Measurements from ENCODE around the gene GAREM2. TPM values are rescaled to one million over a fixed set of nuclear protein-coding genes. Genes with fewer than 3 reads are reported as not detected.

GAREM2 gene
- total RNA-seq, 1 experiment from 2014 or later, result 2.6 TPM

DNA sequence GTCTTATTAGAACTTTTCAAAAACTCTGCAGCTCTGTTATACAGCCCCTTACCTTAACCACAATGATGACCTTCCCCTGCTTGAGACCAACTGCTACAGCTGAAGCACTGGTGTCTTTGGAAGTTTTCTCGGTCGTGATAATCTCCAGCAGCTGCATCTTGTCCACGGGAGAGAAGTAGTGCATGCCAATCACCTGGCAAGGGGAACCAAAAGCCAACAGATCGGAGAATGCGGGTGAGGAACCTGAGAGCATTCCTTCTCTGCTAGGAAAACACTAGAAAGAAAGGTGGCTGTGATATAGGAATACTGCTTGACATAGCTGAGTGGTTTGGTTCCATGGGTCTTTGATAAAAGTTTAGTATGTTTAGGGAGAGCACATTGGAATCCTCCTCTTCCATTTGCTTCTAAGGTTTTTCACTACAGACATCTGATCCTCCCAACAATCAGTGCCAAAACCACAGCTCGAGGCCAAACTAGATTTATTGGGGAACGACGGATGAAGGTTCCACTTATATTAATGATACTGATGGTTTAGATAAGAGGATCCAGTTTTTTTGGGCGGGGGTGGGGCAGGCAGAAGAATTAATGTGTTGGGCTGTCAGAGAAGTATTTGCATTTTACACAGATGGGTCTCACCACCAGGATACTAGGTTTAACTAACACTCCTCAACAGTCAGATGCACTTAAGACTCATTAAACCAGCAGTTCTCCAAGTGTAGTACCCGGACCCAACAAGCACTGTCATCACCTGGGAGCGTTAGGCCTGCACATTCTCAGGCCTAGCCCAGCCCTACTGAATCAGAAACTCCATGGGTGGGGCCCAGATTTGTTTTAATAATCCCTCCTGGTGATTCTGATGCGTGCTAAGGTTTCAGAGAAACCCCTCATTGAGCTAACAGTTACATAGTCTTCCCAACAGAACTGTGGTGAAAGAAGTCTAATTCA is 22.4 kb downstream of the GAREM2 start:
- CTCF ChIA-PET, result no interaction called here

DNA sequence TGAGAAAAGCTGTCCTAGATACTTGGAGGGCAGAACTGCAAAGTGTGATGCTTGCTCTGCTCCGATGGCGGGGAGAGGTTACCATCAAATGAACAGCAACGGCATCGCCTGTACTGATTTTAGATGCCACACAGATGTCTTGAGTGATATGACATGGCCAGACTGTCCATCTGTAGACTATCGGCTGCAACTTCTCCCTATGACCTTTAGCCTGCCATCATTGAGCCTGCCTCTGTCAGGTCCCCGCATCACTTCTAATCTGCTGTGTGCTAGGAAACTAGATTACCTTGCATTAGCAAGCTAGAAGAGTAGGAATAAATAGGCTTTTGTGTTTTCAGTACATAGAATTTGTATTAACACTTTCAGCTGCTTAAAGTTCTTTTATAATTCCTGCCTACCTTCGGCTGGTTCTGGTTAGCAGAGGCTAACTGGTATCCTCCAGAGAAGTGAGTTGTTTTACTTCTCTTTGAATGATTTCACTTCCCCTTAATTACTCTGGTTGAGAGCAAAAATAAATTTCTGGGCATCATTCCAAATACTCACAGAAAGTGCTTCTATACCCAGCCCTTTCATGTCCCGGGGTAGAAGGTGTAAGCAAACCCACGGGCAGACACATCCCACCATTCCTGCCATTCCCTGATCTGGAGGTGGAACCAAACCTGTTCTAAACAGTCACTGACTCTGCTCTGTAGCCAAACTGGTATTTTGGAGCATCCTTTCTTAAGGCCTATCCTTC is 24.0 kb downstream of the GAREM2 start:
- CTCF ChIA-PET, result no interaction called here
- no TSS peak for BruUV-seq (replicated peaks)
- H3K27ac Mint-ChIP-seq (ENCODE audit: unreplicated experiment), result no peak overlapping the region
- H3K27me3 Mint-ChIP-seq (ENCODE audit: unreplicated experiment), result no peaks in the 10 kb centered on the region
- intact Hi-C loops (cut with micrococcal nuclease; ENCODE audit: unreplicated experiment), result no loop called here
- no peaks in the 10 kb centered on the region for H3K9me3 Mint-ChIP-seq (ENCODE audit: low read depth, unreplicated experiment)
- TF ChIP-seq, protein P1, sequence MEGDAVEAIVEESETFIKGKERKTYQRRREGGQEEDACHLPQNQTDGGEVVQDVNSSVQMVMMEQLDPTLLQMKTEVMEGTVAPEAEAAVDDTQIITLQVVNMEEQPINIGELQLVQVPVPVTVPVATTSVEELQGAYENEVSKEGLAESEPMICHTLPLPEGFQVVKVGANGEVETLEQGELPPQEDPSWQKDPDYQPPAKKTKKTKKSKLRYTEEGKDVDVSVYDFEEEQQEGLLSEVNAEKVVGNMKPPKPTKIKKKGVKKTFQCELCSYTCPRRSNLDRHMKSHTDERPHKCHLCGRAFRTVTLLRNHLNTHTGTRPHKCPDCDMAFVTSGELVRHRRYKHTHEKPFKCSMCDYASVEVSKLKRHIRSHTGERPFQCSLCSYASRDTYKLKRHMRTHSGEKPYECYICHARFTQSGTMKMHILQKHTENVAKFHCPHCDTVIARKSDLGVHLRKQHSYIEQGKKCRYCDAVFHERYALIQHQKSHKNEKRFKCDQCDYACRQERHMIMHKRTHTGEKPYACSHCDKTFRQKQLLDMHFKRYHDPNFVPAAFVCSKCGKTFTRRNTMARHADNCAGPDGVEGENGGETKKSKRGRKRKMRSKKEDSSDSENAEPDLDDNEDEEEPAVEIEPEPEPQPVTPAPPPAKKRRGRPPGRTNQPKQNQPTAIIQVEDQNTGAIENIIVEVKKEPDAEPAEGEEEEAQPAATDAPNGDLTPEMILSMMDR (IDR thresholded peaks at IDR 0.05; ENCODE audit: unreplicated experiment), result no peak
- H3K4me3 Mint-ChIP-seq (ENCODE audit: low read depth, unreplicated experiment), result no peak overlapping the region
- no peaks in the 10 kb centered on the region for H3K4me1 Mint-ChIP-seq (ENCODE audit: low read depth, unreplicated experiment)
- peaks cover 36% of the 10 kb centered on the region for H3K36me3 Mint-ChIP-seq (ENCODE audit: insufficient read depth, unreplicated experiment)
- no peak for DNase-seq

More for the DNA sequence above, 22.4 kb downstream of the GAREM2 start:
- TF ChIP-seq, protein P1 (IDR thresholded peaks at IDR 0.05; ENCODE audit: unreplicated experiment), result no peak
- intact Hi-C loops (cut with micrococcal nuclease; ENCODE audit: unreplicated experiment), result no loop called here
- Mint-ChIP-seq H3K4me1 (ENCODE audit: low read depth, unreplicated experiment) (no peaks in the 10 kb centered on the region), H3K36me3 (ENCODE audit: insufficient read depth, unreplicated experiment) (peaks cover 40% of the 10 kb centered on the region), H3K27me3 (ENCODE audit: unreplicated experiment) (no peaks in the 10 kb centered on the region), H3K9me3 (ENCODE audit: low read depth, unreplicated experiment) (no peaks in the 10 kb centered on the region), H3K4me3 (ENCODE audit: low read depth, unreplicated experiment) (no peak overlapping the region), H3K27ac (ENCODE audit: unreplicated experiment) (no peak overlapping the region)
- no TSS peak for BruUV-seq (replicated peaks)
- DNase-seq, result no peak

- Mint-ChIP-seq H3K4me3 (ENCODE audit: low read depth, unreplicated experiment) (no peak overlapping the region), H3K9me3 (ENCODE audit: low read depth, unreplicated experiment) (no peaks in the 10 kb centered on the region), H3K36me3 (ENCODE audit: insufficient read depth, unreplicated experiment) (peaks cover 30% of the 10 kb centered on the region), H3K4me1 (ENCODE audit: low read depth, unreplicated experiment) (no peaks in the 10 kb centered on the region), H3K27ac (ENCODE audit: unreplicated experiment) (no peak overlapping the region), H3K27me3 (ENCODE audit: unreplicated experiment) (no peaks in the 10 kb centered on the region)
- BruUV-seq (replicated peaks), result no TSS peak
- CTCF ChIA-PET, result no interaction called here
- TF ChIP-seq, protein P1 (IDR thresholded peaks at IDR 0.05; ENCODE audit: unreplicated experiment), result no peak
- intact Hi-C loops (cut with micrococcal nuclease; ENCODE audit: unreplicated experiment), result no loop called here
- no peak for DNase-seq
Observed at GRCh38 chr2:26197516-26197915, 24.6 kb downstream of the GAREM2 start.

- TF ChIP-seq, protein P1 (IDR thresholded peaks at IDR 0.05; ENCODE audit: unreplicated experiment), result no peak
- CTCF ChIA-PET, result no interaction called here
- H3K27me3 Mint-ChIP-seq (ENCODE audit: unreplicated experiment), result no peaks in the 10 kb centered on the region
- H3K27ac Mint-ChIP-seq (ENCODE audit: unreplicated experiment), result no peak overlapping the region
- peaks cover 39% of the 10 kb centered on the region for H3K36me3 Mint-ChIP-seq (ENCODE audit: insufficient read depth, unreplicated experiment)
- no peaks in the 10 kb centered on the region for H3K9me3 Mint-ChIP-seq (ENCODE audit: low read depth, unreplicated experiment)
- TSS peak; percentile 9 for BruUV-seq (replicated peaks)
- no peak overlapping the region for H3K4me3 Mint-ChIP-seq (ENCODE audit: low read depth, unreplicated experiment)
- no peaks in the 10 kb centered on the region for H3K4me1 Mint-ChIP-seq (ENCODE audit: low read depth, unreplicated experiment)
- intact Hi-C loops (cut with micrococcal nuclease; ENCODE audit: unreplicated experiment), result no loop called here
- no peak for DNase-seq
Observed at GRCh38 chr2:26202981-26203490, 30.1 kb downstream of the GAREM2 start.

Data from Calu3 (cell line).